ENCODE results near the gene PRKRIP1. TPM values are rescaled to one million over a fixed set of nuclear protein-coding genes. Genes with fewer than 3 reads are reported as not detected.
"Not testable (repeated sequence)": the region's sequence is repeated elsewhere in the genome, so short reads cannot be mapped to it uniquely, and the experiment has no call there.

PRKRIP1 gene
- total RNA-seq, 1 experiment from 2014 or later, result 38.8 TPM

GRCh38 chr7:102356344-102356743 lies 39.8 kb upstream of the PRKRIP1 start, which contains the start of gene SPDYE6:
SPDYE6 (minus strand) TSS chr7:102356444; CDS start chr7:102356023, 421 bp downstream.
- not testable (repeated sequence) for H3K4me1 ChIP-seq (ENCODE audit: insufficient read depth, low read length); H3K36me3 Mint-ChIP-seq (ENCODE audit: insufficient read depth in 1 of 3, low read depth in 3 of 3); H3T11ph ChIP-seq (ENCODE audit: low read length); H4K91ac ChIP-seq (ENCODE audit: insufficient read length, low read depth, low read length); H3K27me3 Mint-ChIP-seq (ENCODE audit: low read depth); H2BK20ac ChIP-seq (ENCODE audit: low read depth, low read length, poor library complexity, severe bottlenecking); H3K79me2 ChIP-seq (ENCODE audit: insufficient read depth, low read length); H3K9ac ChIP-seq (ENCODE audit: extremely low read depth, insufficient read length, low read length); H3K79me1 ChIP-seq (ENCODE audit: insufficient read depth, low read depth, low read length, poor library complexity, severe bottlenecking); H2BK15ac ChIP-seq (ENCODE audit: low read depth, low read length); H3K4me2 ChIP-seq (ENCODE audit: insufficient read depth, insufficient read length, low read length); H2AFZ ChIP-seq (ENCODE audit: low read length); H2BK5ac ChIP-seq (ENCODE audit: insufficient read length, low read length); H3K23me2 ChIP-seq (ENCODE audit: insufficient read length, low read depth, low read length, poor library complexity, severe bottlenecking); H3K4ac ChIP-seq (ENCODE audit: low read depth, low read length); H4K5ac ChIP-seq (ENCODE audit: insufficient read length, low read depth, low read length); H2BK120ac ChIP-seq (ENCODE audit: low read depth, low read length, poor library complexity, severe bottlenecking); H3K4me1 Mint-ChIP-seq; H3K27ac ChIP-seq (ENCODE audit: insufficient read length, low read depth, low read length); H3K23ac ChIP-seq (ENCODE audit: insufficient read length, low read depth, low read length); H3K18ac ChIP-seq (ENCODE audit: insufficient read length, low read depth, low read length); H3K9me3 Mint-ChIP-seq; H3K56ac ChIP-seq (ENCODE audit: insufficient read length, low read depth, low read length); H4K20me1 ChIP-seq (ENCODE audit: control insufficient read depth, insufficient read depth, insufficient read length); H3K27me3 ChIP-seq (ENCODE audit: insufficient read depth, low read length); H3K27ac Mint-ChIP-seq; H3K9me3 ChIP-seq (ENCODE audit: control insufficient read depth, low read depth, low read length); H2BK12ac ChIP-seq (ENCODE audit: insufficient read length, low read depth, low read length); H3K14ac ChIP-seq (ENCODE audit: insufficient read depth, low read length); H4K8ac ChIP-seq (replicated peaks; ENCODE audit: insufficient read length, low read depth, low read length); H2AK5ac ChIP-seq (ENCODE audit: insufficient read length, low read length); DNase-seq; H3K4me3 Mint-ChIP-seq
- WGBS (ENCODE audit: extremely low coverage, insufficient read length, low lambda C conversion rate), result no CpG with 5 or more reads among the region's 6 CpGs

All from H9 (cell line).